Muscle layer of duodenum (tissue), 2 donors: ENCODE measurements around the gene MYO6.

Source experiments
- H3K27ac ChIP-seq: one replicate; pipeline ENCODE4 v1.7.0; 2013; ENCODE audit warnings: mild to moderate bottlenecking, low read length
- H3K27me3 ChIP-seq: one replicate; pipeline ENCODE4 v1.7.0; 2013; ENCODE audit warnings: low read depth, mild to moderate bottlenecking, control low read depth, low read length
- H3K36me3 ChIP-seq, 2 donors: one replicate each; pipeline ENCODE4 v1.7.0; 2013; ENCODE audit warnings: low read length in 2 of 2, control low read depth in 1 of 2, mild to moderate bottlenecking in 1 of 2; ENCODE audit not compliant: insufficient read depth in 2 of 2, control insufficient read depth in 1 of 2
- H3K4me1 ChIP-seq, 2 donors: one replicate each; pipeline ENCODE4 v1.7.0; 2013; ENCODE audit warnings: low read length in 2 of 2, mild to moderate bottlenecking in 2 of 2, control low read depth in 1 of 2, moderate library complexity in 1 of 2; ENCODE audit not compliant: insufficient read depth in 2 of 2, control insufficient read depth in 1 of 2
- H3K4me3 ChIP-seq, 2 donors: one replicate each; pipeline ENCODE4 v1.7.0; 2013; ENCODE audit warnings: low read length in 2 of 2, low read depth in 1 of 2, mild to moderate bottlenecking in 1 of 2
- H3K9me3 ChIP-seq, 2 donors: one replicate each; pipeline ENCODE4 v1.7.0; 2013; ENCODE audit warnings: low read length in 2 of 2, control low read depth in 1 of 2, mild to moderate bottlenecking in 1 of 2; ENCODE audit not compliant: control insufficient read depth in 1 of 2
- donor health status: healthy.

The MYO6 gene

GRCh38 chr6:75933387-75933975 lies 184.4 kb downstream of the MYO6 start:
- H3K9me3 ChIP-seq, result no peaks in the 10 kb centered on the region
- H3K4me3 ChIP-seq, result no peak overlapping the region
- peaks cover 0 to 4% of the 10 kb centered on the region in 2 donors for H3K4me1 ChIP-seq
- H3K36me3 ChIP-seq, result no peaks in the 10 kb centered on the region
- H3K27ac ChIP-seq, result no peak overlapping the region
- H3K27me3 ChIP-seq, result peaks cover 4% of the 10 kb centered on the region

DNA sequence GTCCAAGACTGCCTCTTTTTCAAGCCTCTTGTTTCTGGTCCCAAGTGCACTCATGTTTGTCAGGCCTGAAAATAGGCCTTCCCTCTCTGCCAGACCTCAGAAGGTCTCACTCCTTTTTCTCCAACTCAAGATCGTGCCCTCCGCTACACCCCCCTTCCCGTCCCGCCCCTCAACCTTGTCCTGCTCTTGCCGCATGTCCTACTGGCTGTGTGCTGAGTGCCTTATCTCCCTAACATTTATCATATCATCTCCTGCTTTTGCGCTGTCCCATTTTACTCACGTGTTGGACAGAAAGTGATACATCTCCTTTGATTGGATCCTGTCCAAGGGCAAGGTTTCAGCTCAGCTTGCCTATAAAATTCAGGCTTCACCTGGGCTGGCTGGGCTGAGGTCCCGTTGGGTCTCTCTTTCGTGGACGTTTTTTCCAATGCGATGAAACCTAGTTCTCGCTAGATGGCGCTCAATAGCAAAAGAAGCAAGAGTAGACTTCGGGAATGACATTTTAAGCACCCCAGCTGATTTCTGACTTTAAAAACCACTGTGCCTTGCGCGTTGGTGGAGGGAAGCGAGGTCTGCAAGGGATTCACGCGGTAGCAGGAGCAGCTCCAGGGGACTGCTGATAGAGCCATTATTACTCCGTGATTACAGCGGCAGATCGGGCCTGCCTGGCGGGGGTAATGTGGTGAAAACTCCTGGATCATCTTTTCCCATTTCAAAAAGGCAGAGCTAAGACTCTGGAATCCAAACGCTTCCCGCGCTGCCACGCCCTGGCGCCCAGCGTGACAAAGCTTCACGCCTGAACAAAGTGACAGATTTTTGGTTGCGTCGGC lies 185.8 kb downstream of the MYO6 start:
- no peaks in the 10 kb centered on the region for H3K36me3 ChIP-seq
- peak overlapping the region; percentile 58 to 65 for H3K4me3 ChIP-seq
- H3K9me3 ChIP-seq, result no peaks in the 10 kb centered on the region
- no peak overlapping the region for H3K27ac ChIP-seq
- peaks cover 4% of the 10 kb centered on the region for H3K27me3 ChIP-seq
- H3K4me1 ChIP-seq, result peaks cover 0 to 4% of the 10 kb centered on the region in 2 donors

DNA sequence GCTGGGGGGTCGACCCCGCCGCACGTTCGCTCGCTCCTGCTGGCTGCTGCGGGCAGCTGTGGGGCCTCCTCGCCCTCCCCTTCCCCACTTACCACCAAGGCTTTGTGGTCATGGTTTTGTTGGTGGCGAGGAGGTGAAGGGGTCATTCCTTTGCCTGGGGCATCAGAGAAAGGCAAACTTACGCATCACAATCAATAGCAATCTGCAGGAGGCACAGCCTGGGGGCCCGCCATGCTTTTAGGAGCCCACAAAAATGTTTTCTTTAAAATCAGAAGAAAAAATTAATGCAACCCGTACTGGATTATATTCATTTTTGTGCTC lies 186.4 kb downstream of the MYO6 start:
- no peaks in the 10 kb centered on the region for H3K36me3 ChIP-seq
- H3K27ac ChIP-seq, result no peak overlapping the region
- H3K9me3 ChIP-seq, result no peaks in the 10 kb centered on the region
- H3K4me1 ChIP-seq, result peaks cover 0 to 4% of the 10 kb centered on the region in 2 donors
- peak overlapping the region; percentile 58 to 65 for H3K4me3 ChIP-seq
- peaks cover 4% of the 10 kb centered on the region for H3K27me3 ChIP-seq

GRCh38 chr6:75936682-75937081 lies 187.6 kb downstream of the MYO6 start:
- Histone ChIP-seq H3K27ac (no peak overlapping the region), H3K4me1 (peaks cover 0 to 4% of the 10 kb centered on the region in 2 donors), H3K36me3 (no peaks in the 10 kb centered on the region), H3K9me3 (no peaks in the 10 kb centered on the region), H3K4me3 (no peak overlapping the region), H3K27me3 (peaks cover 4% of the 10 kb centered on the region)

DNA sequence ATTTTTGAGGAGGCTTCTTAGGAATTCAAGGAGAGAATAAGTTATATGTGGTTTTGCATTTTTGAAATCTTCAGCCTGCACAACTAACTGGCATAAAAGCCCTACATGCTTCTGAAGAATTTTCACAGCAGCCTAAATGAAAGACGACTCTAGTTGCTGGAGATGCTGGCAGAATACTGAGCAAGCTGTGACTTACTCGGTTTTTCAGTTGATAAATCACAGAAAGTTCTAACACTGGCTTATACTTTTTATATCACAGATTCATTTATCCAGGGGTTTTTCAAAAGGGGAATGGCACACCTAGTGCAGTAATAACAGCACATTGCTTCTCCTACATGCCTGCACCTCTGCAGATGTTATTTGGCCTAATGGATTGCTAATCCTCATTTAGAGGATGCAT lies 188.8 kb downstream of the MYO6 start:
- Histone ChIP-seq H3K36me3 (no peaks in the 10 kb centered on the region), H3K9me3 (no peaks in the 10 kb centered on the region), H3K27ac (no peak overlapping the region), H3K4me1 (peaks cover 0 to 4% of the 10 kb centered on the region in 2 donors), H3K27me3 (peaks cover 4% of the 10 kb centered on the region), H3K4me3 (no peak overlapping the region)

DNA sequence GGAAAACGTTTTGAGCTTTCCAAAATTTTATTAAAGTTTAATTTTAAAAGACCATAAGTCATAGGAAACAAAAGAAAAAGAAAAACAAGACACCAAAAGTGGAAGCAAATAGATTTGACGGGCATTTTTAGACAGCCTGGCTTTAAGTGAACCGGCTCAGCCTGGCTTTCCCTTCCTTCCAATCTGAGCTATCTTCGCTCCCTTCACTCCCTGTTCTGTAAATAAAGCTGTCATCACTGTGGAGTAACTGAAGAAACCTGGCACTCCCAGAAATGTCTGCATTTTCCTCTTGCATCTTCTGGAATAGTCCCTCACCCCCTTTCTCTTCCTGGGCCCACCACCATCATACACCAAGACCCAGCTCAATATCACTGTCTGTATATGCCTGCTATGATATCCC lies 191.5 kb downstream of the MYO6 start:
- Histone ChIP-seq H3K36me3 (no peaks in the 10 kb centered on the region), H3K4me1 (no peaks in the 10 kb centered on the region), H3K27me3 (no peaks in the 10 kb centered on the region), H3K9me3 (no peaks in the 10 kb centered on the region), H3K27ac (no peak overlapping the region), H3K4me3 (no peak overlapping the region)

GRCh38 chr6:75941509-75941908 lies 192.5 kb downstream of the MYO6 start:
- Histone ChIP-seq H3K27me3 (no peaks in the 10 kb centered on the region), H3K4me3 (no peak overlapping the region), H3K27ac (no peak overlapping the region), H3K4me1 (no peaks in the 10 kb centered on the region), H3K9me3 (no peaks in the 10 kb centered on the region), H3K36me3 (no peaks in the 10 kb centered on the region)

GRCh38 chr6:75943381-75943780 lies 194.3 kb downstream of the MYO6 start:
- no peaks in the 10 kb centered on the region for H3K36me3 ChIP-seq
- H3K27ac ChIP-seq, result no peak overlapping the region
- H3K4me3 ChIP-seq, result no peak overlapping the region
- no peaks in the 10 kb centered on the region for H3K27me3 ChIP-seq
- H3K4me1 ChIP-seq, result no peaks in the 10 kb centered on the region
- H3K9me3 ChIP-seq, result no peaks in the 10 kb centered on the region

GRCh38 chr6:75946146-75946831 lies 197.2 kb downstream of the MYO6 start:
- Histone ChIP-seq H3K36me3 (no peaks in the 10 kb centered on the region), H3K4me1 (no peaks in the 10 kb centered on the region), H3K27me3 (no peaks in the 10 kb centered on the region), H3K9me3 (no peaks in the 10 kb centered on the region), H3K27ac (no peak overlapping the region), H3K4me3 (no peak overlapping the region)

DNA sequence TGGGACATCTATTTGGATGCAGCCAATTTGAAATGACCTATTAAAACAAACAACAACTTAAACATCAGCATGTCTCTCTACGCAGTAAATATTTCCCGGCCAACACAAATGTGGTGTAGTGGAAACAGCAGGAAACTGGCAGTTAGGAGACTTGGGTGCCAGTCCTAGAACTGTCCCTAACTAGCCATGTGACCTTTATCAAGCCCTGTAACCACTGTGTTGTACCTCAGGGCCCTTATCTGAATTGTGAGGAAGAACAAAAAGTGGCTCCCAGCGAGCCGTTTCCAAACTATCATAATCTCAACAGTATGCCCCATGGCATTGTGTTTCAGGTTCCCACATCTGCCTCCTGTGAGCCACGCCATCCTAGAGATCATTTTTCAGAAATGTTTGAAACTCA lies 198.9 kb downstream of the MYO6 start:
- H3K9me3 ChIP-seq, result no peaks in the 10 kb centered on the region
- no peaks in the 10 kb centered on the region for H3K27me3 ChIP-seq
- H3K27ac ChIP-seq, result no peak overlapping the region
- H3K4me3 ChIP-seq, result no peak overlapping the region
- H3K4me1 ChIP-seq, result no peaks in the 10 kb centered on the region
- H3K36me3 ChIP-seq, result no peaks in the 10 kb centered on the region

GRCh38 chr6:75952128-75952527 lies 203.1 kb downstream of the MYO6 start:
- H3K9me3 ChIP-seq, result peaks cover 0 to 3% of the 10 kb centered on the region in 2 donors
- no peaks in the 10 kb centered on the region for H3K27me3 ChIP-seq
- no peak overlapping the region for H3K27ac ChIP-seq
- H3K4me1 ChIP-seq, result no peaks in the 10 kb centered on the region
- H3K4me3 ChIP-seq, result no peak overlapping the region
- H3K36me3 ChIP-seq, result no peaks in the 10 kb centered on the region
